HG03342 (cell line): Measurements from ENCODE around the gene DRD2.
"Not testable (repeated sequence)": the region's sequence is repeated elsewhere in the genome, so short reads cannot be mapped to it uniquely, and the experiment has no call there.

ENCODE experiments used
- ATAC-seq: cut with Tn5 transposase; IDR thresholded peaks from one replicate; pipeline ENCODE4 v1.9.1; 2021; ENCODE audit warnings: mild to moderate bottlenecking, moderate library complexity; ENCODE audit not compliant: unreplicated experiment

Gene DRD2

DNA sequence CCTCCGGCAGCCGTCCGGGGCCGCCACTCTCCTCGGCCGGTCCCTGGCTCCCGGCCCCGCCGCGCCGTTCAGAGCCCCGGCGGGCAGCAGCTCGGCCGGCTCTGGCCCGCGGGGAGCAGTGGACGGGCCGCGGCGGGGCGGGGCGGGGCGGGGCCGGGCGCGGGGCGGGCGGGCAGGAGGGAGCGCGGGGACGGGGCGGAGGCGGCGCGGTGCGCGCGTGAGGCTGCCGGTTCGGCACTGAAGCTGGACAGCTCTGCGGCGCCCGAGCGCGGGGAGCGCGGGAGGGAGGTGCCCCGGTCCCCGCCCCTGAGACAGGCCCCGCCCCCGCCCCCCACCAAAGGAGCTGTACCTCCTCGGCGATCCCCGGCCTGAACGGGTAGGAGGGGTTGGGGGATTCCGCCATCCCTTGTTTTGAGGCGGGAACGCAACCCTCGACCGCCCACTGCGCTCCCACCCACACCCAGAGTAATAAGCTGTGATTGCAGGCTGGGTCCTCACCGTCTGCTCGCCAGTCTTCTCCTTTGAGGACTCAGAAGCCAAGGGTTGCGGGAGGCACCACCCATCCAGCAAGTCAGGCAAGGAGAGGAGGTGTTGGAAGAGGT lies at the start of gene DRD2:
TSS of gene DRD2 (minus strand) at position 239 of the 602 bp plus-strand sequence. CDS start 50,747 bp downstream, outside the sequence.
- no peak for ATAC-seq

DNA sequence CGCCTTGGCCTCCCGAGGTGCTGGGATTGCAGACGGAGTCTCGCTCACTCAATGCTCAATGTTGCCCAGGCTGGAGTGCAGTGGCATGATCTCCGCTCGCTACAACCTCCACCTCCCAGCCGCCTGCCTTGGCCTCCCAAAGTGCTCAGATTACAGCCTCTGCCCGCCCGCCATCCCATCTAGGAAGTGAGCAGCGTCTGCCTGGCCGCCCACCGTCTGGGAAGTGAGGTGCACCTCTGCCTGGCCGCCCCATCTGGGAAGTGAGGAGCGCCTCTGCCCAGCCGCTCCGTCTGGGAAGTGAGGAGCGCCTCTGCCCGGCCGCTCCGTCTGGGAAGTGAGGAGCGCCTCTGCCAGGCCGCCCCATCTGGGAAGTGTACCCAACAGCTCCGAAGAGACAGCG lies 48.7 kb upstream of the DRD2 start:
- ATAC-seq = not testable (repeated sequence)

DNA sequence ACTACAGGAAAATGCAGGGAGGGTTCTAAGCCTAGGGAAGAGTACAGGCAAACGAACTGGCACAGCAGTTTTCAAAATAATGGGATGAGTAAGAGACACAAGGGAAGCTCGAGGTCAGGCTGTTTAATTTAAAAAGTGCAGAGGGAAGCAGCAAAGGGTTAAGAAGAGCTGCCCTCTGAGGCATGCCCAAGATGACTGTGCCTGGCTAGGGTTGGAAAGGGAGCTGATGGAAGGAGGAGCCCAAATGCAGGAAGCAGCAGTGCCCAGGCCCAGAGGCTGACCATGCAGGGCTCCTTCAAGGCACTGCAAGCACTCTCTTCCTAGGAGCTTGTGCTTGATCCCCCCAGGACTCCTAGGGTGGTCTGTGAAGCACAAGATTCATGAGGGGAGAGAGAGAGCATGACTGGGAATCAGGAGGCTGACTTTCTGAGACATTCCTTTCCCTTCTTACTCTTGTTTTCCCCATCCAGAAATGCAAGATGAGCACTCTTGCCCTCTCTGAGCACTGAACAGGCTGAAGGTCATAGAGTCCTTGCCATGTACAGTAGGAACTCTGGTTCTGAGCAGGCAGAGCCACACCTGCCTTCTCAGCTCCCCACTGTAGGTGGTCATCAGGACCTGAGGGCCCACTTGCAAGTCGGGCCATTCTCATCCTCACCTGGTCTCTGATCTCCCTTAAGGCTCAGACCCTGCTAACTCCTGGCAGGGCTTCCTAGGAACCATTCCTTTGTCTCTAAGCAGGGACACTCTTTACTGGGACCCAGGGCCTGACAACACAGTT lies 46.7 kb upstream of the DRD2 start:
- no peak for ATAC-seq

DNA sequence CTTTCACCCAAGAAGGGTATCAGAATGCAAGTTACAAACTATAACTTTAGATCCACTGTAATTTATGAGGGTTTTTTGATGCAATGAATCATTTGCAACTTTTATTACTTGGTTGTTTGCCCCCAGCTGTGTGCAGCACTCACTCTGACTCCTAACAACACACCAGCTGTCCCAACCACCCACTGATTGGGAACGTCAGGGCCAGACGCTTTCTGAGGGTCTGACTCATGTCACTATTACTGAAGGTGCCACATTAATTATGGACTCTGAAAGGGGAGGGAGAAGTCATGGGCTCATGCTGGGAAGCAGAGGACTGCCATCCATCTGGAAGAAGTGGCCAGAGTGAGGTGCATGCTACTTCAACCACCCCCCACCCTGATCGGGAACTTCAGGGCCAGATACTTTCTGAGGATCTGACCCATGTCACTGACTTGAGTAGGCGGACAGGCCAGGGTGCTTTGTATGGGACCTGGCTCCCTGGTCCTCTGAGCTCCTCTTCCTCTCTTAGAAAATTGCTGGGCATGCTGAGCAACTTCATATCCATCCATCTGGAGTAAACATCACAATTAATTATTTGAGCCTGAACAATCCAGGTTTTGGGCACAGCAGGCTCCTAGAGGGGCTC lies 44.9 kb upstream of the DRD2 start:
- no peak for ATAC-seq

DNA sequence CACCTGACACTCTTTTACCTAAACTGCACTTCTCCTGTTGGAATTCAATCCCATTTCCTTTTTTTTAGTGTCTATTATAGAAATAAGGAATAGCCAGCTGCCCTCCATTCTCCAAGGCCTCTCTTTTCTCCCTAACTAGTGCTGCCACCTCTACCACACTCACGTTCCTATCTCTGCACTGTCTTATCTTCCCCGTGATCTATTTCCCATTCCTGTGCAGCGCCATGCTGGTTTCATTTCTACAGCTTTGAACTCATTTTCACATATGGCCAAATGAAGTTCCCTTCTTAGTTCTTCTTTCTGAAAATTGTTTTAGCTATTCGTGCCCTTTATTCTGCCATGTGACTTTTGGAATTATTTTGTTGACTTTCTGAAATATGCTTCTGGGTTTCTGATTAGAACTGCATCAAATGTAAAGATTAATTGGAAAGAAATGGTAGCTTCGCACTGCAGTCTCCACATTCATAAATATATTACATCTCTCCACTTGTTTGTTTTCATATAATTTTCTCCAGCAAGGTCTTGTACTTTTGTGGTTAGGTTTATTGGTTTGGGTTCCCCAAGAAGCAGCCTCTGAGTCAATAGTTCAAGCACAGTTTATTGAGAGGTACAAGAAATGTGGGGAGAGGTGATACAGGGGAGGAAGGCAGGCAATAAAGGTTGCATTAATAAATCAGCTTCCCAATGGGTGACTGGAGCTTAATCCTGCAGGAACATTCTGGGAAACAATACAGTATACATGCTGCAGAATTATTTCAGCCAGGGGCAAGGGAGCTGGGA lies 43.7 kb upstream of the DRD2 start:
- ATAC-seq = no peak

DNA sequence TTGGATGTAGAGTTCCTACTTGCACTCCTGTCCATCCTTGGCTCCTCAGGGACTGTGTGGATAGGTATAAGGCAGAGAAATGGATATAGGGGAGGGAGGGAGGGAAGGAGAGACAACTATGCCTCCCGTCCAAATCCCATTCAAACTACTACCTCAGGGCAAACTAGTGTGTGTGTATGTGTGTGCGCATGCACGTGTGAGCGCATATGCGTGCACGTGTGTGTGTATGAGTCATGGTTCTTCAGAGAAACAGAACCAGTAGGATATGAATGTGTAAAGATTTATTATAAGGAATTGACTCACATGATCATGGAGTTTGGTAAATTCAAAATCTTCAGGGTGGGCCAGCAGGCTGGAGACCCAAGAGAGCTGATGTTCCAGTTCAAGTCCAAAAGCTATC lies 42.2 kb upstream of the DRD2 start:
- no peak for ATAC-seq

DNA sequence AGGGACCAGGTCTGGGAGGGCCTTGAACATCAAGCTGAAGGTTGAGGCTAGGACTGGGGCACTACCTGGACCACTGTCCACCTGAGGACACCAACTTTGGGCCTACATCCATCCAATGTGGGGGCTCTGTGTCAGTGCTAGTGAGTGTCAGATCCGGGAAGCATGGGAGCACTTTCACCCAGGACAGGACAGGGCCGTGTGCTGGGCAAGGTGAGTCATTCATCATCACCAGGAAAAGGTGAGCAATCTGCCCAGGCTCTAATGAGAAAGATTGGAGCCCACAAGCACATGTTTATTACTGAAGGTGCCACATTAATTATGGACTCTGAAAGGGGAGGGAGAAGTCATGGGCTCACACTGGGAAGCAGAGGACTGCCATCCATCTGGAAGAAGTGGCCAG lies 39.7 kb upstream of the DRD2 start:
- no peak for ATAC-seq

DNA sequence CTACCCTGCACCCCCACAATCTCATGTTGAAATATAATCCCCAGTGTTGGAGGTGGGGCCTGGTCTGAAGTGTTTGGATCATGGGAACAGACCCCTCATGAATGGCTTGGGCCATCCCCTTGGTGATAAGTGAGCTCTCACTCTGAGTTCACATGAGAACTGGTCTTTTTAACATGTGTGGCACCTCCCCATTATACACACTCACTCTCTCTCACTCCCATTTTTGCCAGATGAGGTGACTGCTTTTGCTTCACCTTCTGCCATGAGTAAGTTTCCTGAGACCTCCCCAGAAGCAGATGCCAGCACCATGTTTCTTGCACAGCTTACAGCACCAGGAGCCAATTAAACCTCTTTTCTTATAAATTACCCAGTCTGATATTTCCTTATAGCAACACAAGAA lies 32.1 kb upstream of the DRD2 start:
- no peak for ATAC-seq

DNA sequence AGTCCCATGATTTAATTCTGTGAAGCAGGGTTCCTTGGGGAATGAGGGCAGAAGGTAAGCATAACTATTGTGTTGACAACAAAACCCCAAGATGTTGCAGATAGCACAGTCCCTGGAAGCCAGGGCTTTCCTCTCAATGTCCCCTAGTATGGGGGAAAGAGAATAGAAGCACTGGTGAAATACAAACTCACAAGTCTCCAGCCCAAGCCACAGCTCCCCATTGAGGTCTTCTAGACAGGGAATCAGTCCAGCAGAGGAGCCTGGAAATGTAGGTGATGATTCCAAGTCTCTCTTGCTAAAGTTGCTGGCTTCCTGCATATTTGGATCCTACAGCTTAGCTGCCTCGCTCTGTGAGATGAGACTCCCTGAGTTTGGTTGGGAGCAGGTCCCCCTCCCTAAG lies 31.7 kb upstream of the DRD2 start:
- no peak for ATAC-seq

DNA sequence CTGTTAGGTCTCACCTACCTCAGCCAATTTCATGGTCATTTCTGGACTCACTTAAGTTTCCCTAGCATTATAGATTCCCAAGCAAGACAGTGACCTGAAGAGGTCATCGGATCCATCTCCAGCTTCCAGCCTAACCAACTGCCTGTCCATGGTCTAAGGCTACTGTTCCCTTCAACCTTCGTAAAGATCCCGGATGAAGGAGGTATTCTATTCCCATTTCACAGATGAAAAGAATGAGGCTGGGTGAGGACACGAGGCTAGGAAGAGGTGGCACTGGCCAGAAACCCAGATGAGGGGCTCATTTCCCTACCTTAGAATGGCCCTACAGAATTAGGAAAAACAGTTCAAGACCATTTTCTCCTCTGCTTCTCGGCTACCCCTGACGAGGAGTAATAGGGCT lies 31.3 kb upstream of the DRD2 start:
- no peak for ATAC-seq

DNA sequence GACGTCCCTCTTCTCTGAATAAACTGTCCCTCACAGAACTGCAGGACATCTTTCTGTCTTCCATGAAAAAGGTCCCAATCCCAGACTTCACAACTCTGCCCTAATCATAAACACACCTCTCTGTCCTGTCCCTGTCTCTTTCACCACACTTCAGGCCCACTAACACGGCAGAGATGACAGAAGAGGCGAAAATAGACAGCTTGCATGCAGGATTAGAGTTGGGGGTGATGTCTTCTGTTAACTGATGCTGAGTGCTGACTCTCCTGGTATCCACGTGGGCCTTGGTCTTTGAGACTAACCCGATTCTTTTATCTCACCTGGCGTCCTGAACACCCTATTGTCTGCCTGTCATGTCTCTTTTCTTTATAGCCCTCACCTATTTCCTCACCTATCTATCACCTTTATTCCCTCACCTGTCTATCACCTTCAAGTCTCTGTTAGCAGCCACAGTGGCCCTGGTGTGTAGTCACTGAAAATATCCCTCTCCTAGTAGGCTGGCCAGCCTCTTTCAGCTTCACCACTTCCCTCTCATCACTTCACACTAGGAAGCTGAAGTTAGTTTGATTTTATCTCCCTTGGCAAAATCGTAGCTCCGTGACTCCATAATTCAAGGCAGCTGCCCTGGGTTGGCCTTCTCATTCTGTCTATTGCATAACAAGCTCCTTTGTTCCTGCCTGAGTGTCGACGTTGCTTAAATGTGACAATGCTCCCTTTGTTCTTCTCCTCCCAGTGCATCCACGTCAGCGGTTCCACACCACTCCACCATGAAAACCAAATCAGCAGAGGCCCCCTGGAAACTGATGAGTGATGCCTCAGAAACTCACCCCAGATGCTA lies 30.6 kb upstream of the DRD2 start:
- ATAC-seq = no peak

DNA sequence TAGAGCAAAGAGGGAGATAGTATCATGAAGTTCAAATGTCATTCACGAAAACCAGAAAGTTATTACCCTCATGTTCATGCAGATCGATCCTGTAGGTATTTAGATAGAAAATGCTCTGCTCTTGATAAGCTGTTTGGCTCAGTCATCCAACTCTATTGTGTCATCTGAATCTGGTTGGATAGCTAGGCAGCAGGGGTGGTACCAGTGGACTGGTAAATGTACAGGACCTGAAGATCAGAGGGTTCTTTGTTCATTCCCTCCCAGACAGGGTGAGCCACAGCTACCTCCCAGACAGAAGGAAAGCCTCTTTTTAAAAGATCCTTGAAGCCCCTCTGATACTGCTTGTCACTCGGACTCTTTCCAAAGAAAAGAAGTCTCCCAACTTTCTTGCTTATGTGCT lies 29.8 kb upstream of the DRD2 start:
- ATAC-seq = no peak

DNA sequence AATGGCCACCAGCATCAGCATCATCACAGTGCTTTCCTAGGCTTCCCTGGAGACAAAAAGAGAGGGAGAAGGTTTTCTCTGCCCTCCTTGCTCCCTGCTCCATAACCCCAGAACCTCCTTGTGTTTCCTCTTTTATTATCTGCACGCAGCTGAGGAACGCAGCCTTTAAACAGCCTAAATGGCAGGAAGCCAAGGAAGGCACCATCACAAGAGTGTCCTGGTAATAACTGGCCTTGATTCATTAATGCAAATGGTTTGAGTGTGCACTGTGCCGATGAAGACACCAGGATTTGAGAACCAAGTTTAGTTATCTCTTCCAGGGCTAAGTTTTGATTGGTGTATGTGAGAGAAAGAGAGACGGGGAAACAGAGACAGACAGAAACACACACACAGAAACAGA lies 29.4 kb upstream of the DRD2 start:
- no peak for ATAC-seq

DNA sequence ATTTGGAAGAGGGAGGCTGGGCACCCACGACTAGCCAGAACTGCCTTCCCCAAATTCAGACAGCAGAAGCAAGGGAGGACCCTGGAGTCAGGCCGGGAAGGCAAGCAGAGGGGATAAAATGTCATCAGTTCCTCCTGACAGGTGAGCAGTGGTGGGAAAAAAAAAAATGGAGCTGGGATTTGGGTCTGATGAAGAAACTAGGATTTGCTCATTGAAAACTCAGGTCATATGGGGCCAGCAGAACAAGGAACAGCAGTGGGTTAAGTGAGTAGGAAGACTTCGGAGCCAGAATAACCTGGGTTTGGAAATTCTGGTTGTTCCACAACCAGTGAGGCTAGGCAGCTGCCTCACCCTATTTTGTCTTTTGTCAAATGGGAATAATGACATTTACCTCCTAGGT lies 28.9 kb upstream of the DRD2 start:
- no peak for ATAC-seq

DNA sequence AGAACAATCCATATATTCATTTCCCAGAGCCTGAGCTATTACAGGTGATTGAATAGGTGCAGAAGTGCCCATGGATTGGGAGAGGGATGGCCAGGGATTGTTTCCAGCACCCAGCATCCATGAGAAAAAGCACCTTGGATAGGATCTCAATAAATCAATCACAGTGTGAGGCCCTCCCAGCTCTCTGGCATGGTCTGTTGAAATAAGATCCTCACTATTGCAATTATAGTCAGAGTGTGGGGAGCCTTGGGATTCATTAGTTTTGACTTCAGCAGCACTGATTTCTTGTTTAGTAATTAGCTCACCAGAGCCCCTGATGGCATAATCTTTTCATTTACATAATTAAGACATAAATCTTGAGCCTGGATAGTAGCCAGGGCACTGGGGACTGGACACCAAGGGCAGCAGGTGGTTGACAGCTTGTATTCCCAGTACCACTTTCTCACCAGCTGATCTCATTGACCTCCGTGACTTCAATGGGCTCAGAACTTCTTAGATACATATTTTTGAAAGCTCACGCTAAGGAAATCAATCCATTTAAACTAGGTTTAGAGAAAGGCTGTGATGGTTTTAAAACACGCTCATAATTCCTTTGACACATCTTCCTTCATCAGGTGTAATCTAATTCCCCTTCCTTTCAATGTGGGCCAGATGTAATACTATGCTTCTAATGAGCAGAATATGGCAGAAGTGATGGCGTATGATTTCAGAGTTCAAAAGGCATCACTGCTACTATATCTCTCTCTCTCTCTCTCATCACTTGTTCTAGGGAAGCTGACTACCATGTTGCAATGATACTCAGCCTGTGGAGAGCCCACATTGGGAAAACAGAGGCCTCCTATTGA lies 22.1 kb upstream of the DRD2 start:
- ATAC-seq = no peak

DNA sequence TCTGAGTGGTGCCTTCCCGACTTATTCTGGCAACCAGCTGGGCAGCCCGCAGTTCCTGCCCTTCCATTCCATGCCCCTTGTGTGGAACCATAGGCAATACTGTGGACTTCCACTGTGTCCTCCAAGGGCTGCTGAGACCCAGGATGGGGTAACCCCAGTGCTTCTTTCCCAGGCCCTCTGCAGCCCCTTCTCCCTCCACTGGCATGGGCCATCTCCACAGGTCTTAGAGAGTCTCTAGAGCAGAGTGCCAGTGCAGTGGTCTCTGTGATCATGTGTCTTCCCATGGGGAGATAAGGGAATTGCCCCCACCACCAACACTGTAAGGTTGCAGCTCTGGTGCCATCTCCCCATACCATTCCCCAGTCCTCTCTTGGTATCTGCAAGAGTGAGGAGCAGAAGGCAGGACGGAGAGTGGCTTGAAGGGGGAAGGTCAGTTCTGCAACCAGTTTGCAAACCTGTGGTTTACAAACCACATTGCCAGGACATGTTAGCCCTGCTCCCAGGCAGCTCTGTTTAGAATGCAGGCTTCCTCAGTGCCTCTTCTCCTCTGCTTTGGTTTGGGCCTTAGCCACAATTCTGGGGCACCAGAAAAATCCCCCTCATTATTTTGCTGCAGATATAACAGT lies 20.9 kb upstream of the DRD2 start:
- ATAC-seq = no peak

DNA sequence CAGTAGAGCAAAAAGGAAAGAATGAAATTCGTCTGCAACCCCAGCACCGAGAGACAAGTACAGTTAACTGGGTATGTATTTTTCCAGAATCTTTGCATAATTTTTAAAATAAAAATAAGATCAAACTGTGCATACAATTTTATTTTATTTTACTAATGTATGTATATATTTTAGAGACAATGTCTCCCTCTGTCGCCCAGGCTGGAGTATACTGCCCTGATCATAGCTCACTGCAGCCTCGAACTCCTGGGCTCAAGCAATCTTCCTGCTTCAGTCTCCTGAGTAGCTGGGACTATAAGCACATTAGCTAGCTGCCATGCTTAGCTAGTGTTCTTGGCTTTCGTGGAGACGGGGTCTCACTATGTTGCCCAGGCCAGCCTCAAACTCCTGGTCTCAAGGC lies 18.8 kb upstream of the DRD2 start:
- no peak for ATAC-seq

DNA sequence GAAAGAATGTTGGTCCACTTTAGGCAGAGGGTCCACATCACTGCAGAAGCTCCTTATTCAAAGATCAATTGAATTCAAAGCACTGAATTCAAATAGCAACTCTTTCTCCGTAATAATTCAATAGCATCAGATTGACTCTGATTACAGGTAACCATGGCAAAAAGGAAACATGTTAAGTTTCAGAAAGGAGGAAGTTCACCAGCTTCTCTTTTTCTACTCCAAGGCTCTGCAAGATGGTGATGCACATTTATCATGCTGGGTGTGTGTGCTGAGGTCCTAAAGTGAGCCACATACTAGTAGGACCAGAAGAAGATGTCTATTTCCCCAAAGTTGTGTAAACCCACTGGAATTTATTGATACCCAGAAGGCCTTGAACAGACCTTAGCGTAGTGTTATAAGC lies 18.0 kb upstream of the DRD2 start:
- no peak for ATAC-seq

DNA sequence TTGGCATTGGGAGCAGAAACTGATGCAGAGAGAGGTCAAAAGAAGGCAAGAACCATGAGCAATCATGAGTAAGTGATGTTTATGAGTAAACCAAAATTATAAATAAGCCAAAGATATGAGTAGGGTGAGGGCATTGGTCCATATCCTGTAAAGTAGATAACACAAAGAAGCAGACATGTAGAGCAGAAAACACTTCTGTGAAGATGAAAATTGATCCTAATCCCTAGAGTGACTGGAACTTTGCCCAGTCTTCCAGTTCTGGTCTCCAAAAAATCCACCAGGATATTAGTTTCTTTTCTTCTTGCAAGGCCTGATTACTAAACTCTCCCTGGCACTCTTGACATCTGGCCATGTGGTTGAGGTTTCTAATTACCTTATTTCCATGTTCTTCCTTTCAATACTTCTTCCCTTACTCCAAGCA lies 13.7 kb upstream of the DRD2 start:
- no peak for ATAC-seq
